ENCODE data around the gene ATP6V1F. TPM values are rescaled to one million over a fixed set of nuclear protein-coding genes. Genes with fewer than 3 reads are reported as not detected.
"Not testable (repeated sequence)": the region's sequence is repeated elsewhere in the genome, so short reads cannot be mapped to it uniquely, and the experiment has no call there.

ATP6V1F gene
- total RNA-seq, 1 experiment from 2014 or later: 126 TPM

DNA sequence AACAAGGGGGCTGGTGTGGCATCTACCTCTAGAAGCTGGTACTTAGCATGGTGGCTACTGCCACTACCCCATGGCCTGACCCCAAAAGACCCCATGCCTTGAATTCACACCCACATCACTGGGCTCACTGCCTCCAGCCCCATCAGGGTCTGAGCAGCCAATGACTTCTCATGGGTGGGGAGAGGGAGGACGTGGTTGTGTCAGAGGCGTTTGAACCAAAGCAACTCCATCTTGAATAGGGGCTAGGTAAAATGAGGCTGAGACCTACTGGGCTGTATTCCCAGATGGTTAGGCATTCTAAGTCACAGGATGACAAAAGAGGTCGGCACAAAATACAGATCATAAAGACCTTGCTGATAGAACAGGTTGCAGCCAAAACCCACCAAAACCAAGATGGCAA lies 32.7 kb downstream of the ATP6V1F start:
- DNase-seq (ENCODE audit: low read depth): no peak

- no peak for DNase-seq (ENCODE audit: low read depth)
These were observed 36.7 kb downstream of the ATP6V1F start for GRCh38 chr7:128899392-128899791.

DNA sequence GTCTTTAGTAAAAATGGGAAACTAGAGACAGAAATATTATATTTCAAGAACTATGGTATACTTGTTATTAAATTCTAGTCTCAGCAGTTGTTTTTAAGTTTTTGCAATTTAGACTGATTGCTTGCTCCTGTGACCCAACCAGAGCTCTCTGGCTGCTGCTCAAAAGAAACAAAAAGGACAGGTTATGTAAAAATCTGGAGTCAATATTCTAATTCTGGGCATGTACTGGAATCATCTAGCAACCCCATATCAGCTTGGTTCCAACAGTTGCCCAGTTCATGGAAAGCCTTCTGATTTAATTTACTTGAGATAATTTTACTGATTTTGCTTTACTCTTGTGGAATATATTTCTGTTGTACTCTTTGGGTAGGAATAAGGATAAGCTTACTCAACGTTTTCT lies 37.6 kb downstream of the ATP6V1F start:
- DNase-seq (ENCODE audit: low read depth): no peak

- peak; percentile 49 for DNase-seq (ENCODE audit: low read depth)
These were observed 40.3 kb downstream of the ATP6V1F start for GRCh38 chr7:128902761-128903585.

DNA sequence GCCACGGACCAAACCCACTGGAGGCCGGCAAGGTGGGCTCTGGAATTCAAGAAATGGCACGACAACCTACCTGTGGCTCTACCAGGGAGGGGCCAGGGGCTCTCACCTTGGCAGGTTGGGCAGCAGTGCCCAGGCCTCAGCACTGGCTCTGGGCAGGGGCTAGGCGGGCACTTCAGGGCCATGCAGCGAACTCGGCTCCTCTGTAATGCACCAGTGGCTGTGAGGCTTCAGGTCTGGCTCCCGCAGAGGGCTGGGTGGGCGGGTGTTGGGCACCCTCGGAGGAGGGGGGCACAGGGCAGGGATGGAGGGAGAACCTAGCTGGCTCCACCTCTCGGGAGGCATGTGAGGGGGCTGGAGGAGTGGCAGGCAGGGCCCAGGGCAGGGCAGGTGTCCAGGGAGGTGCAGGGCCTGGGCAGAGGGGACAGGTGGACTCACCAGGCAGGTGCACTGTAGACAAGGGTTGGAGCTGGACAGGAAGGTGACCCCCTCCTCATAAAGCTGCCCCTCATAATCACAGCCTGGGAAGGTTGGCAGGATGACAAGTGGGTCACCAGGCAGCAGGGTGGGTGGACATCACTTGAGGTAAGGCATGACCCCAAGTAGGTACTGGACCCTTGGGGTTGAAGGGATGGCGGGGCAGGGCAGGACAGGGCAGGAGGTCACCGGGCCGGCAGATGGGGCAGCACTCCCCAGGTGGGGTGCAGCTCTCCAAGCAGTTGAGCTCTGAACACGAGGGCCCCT lies 41.1 kb downstream of the ATP6V1F start:
- no peak for DNase-seq (ENCODE audit: low read depth)

GRCh38 chr7:128904381-128905197 lies 41.9 kb downstream of the ATP6V1F start:
- DNase-seq (ENCODE audit: low read depth): peak; percentile 51

DNA sequence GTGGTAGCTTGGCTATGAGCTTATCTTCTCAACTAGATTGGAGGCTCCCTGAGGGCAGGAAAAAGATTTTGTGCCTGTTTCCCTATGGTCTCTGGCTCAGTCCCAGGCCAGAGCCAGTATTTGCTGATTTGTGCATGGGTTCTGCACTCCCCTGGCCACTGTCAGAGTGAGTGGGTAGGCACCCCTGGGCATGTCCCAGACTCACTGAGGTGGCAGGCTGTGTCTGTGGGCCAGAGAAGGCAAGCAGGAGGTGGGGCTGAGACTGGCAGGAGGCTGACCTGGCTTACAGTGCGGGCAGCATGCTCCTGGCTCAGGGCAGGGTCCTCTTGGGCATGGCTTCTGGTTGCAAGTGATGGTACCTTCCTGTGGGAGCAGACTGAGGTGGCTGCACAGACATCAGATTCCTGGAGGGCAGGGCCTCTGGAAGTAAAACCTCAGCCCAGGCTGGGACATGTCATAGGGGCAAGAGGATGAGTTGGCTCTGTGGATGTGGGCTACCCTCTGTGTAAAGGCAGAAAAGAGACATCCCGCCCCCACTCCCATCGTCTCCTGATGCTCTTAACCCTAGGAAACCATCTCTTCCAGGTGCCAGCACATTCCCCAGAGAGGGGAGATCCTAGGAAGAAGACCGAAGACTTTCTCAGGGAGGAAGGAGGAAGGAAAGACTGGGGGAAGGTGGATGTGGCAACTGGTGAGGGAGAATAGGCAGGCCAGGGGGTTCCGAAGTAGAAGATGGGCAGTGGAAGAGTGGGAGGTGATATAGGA lies 43.5 kb downstream of the ATP6V1F start:
- no peak for DNase-seq (ENCODE audit: low read depth)

DNA sequence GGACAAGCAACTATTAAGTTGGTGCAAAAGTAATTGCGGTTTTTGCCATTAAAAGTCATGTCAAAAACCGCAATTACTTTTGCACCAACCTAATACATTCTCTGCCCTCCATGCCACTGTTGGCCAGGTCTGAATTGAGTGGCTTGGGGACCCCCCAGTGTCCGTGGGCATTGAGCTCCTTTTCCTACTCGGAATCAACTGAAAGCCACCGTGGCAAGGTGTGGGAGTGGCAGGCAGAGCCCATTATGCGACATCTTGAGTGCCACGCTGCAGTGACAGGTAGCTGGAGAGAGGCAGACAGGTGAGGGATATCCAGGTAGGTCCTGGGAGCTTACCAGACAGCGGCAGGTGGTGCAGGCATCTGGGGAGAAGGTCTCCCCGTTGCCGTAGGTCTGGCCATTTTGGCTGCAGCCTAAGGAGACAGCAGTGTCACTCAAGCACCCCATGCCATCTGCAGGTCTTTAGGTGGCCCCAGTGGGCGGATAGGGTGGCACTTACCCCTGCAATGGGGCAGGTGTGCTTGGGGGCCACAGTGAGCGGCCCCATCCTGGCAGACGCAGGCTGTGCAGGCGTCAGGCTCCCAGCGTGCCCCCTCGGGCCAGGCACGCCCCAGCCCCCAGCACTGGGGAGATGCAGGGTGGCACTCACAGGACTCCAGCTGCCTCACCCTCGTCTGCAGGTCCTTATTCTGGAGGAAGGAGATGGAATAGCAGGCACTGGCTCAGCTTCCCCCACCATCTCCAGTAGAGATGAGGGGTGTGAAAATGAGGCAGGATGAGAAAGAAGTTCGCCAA lies 44.3 kb downstream of the ATP6V1F start:
- DNase-seq (ENCODE audit: low read depth): no peak

DNA sequence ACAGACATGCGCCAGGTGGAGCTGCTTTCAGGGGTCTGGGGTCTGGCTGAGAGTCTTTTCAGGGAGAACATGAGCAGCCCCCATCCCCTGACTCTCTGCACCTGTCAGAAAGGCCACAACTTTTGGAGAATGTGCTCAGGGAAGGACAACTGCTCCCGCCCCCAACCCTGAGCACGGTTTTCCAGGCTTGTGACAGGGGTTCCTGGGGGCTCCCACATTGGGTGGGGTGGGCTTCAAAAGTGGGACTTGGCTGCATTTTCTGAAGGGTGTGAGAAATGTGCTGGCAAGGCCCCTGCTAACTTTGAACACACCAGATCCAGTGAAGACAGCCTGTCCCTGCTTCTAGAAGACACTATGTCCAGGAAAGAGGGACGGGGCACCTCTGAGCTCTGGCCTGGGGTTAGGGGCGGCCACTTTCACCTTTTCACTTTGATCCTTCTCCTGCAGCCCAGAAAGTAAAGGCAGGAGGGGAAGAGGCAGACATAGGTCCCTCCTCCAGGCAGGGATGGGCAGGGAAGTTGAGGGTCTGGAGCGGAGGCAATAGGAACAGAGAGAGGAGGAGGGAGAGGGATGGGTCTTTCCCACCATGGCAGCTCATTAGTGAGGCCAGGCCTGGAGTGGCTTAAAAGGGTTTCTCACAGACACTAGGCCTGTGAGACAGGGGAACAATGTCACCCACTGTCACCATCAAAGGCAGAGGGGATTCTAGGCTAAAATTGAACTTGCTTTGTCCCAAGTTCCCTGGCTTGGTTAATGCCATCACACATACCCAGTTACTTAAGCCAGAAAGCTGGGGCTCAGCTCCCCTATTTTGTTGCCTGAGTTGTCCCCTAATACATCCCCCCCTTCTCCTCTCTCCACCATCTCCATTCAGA lies 46.3 kb downstream of the ATP6V1F start:
- DNase-seq (ENCODE audit: low read depth): no peak

GRCh38 chr7:128909625-128910568 lies 47.2 kb downstream of the ATP6V1F start:
- peak; percentile 32 for DNase-seq (ENCODE audit: low read depth)

- DNase-seq (ENCODE audit: low read depth): no peak
These were observed 47.9 kb downstream of the ATP6V1F start, which contains the start of gene KCP for GRCh38 chr7:128910569-128910945. Gene KCP (minus strand): TSS chr7:128910709. CDS start chr7:128910676, 33 bp downstream.

DNA sequence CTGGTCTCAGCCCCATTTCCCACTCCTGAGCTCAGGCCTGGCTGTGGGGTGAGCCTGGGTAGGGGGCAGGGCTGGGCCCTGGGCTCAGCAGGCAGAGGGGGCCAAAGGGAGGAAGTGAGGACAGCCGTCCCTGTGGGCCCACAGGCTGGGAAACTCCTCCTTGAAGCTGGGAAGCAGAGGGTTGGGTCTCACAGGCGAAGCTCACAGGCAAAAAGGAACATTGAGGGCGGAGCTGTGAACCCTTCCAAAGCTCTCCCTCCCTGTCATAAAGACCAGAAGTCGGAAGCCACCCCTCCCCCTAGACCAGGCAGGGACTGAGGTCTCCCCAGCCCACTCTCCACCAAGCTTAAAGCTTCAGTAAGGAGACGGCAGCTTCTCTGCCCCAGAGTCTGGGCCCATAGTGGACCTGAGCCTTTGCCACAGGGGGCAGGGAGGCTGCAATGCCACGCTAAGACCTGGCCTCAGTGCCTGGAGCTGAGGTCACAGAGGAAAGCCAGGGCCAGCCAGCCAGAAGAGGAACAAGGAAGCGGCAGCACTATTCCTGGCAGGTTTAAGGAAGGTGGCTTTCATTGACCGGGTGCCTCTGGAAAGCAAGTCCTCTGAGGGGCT lies 48.9 kb downstream of the ATP6V1F start:
- no peak for DNase-seq (ENCODE audit: low read depth)

- DNase-seq (ENCODE audit: low read depth): no peak
These were observed 49.6 kb downstream of the ATP6V1F start for GRCh38 chr7:128912281-128912680.

DNA sequence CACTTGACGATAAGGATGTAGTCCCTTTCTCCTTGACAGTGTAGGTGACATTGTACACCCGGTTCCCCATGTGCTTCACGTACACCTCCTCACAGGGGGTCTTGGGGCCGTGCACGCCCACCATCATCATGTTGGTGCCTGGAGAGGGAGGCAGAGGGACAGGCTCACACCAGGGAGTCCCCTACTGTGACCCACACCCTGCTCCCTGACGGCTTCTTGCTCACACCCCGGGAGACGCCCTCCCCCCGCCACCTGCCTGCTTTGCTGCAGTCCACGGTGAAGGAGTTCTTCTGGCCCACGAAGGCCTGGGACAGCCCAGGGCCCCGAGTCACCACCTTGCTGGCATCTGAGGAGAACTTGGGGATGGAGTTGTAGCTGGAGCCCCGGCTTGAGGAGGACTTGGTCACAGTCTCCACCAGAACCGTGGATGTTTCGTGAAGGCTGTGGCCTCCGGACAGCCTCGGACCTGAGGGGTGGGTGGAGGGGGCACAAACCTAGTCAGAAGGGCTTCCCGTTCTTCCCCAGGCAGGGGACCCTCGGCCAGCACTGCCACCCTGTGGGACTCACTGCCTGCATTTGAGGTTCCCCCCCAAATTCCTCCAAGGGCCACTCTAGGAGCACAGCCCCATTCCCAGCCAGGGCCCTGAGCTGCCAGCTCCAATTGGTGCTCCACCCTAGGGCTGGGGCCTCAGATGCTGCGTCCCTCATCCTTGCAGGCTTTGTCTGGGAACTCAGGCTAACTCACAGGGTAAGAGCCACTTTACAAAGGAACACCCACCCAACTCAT lies 50.2 kb downstream of the ATP6V1F start:
- not testable (repeated sequence) for DNase-seq (ENCODE audit: low read depth)

DNA sequence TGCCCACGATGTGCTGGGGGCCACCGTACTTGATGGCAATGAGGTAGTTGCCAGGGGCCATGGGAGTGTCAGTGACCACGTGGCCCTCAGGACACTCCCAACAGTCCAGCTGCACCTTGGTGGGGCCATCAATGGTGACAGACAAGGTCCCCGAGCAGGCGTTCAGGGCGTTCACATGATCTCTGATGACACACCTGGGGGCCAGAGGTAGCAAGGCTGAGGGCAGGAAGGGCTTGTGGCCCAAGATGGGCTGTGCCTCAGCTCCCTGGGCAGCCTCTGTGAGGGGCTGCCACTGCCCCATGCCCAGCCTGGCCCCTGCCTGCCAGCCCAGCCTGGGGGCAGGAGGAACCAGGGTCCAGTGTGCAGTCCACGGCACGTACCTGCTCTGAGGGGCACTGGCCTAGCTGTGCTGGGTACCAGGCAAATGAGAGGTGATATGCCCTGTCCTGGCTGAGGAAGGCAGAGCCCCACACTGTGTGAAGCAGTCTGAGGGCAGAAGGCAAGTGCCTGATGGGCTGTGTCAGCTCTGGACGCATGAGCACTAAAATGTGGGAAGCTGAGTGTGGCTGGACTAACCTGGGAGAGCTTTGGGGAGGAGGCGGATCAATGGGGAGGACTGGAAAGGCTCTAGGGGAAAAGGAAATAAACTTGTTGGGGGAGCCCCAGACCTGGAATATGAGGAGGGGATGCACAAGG lies 51.4 kb downstream of the ATP6V1F start:
- no peak for DNase-seq (ENCODE audit: low read depth)

GRCh38 chr7:128914566-128915151 lies 52.0 kb downstream of the ATP6V1F start:
- no peak for DNase-seq (ENCODE audit: low read depth)
